Measurements from ENCODE around the gene STK11IP. TPM values are rescaled to one million over a fixed set of nuclear protein-coding genes. Genes with fewer than 3 reads are reported as not detected.

The STK11IP gene
- 9.7 and 11.2 TPM in 2 replicates for total RNA-seq

GRCh38 chr2:219597552-219598307 lies at the start of gene STK11IP:
STK11IP (plus strand) TSS chr2:219597857; CDS start chr2:219598120, 263 bp downstream.

DNA sequence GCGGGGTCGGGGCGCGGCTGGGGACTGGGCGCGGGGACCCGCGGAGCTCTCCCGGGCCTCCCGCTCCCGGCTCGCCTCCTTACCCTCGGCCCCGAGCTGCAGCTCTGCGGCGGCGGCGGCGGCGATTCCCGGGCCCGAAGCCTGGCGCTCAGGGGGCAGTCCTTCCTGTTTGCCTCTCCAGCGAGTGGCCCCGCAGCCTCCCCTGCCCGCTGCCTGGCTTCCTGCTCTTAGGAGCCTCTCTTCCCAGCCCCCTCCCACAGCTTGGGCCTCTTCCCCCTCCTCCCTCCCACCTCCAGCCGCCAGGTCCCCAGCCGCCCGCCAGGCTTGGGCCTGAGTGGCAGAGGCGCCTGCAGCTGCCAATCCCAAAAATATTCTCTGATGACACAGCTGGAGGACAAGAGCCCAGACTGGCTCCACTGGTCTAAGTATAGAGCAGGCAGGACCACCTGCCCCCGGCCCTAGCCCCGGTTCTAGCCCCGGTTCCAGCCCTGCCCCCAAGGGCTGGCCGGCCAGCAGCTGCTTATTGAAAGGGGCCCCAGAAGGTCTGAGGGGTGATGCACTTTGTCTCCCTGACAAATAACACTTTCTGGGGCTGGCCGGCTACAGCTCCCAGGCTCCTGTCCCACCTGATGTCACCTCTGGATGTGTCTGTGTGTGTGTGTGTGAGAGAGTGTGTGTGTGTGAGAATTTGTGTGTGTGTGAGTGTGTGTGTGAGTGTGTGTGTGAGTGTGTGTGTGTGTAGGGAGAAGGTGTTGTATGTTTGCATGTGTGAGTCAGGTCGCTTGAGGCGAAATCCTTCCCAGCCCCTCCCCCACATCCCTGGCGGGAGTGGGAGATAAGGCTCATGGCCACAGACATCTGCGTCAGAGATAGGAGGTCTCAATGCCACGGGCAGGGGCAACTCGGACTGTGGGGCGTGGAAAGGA lies 26.1 kb upstream of the STK11IP start, which contains the start of gene OBSL1:
OBSL1 (minus strand) TSS at position 229 of the 926 bp plus-strand sequence. CDS start 307 bp downstream, outside the sequence.

DNA sequence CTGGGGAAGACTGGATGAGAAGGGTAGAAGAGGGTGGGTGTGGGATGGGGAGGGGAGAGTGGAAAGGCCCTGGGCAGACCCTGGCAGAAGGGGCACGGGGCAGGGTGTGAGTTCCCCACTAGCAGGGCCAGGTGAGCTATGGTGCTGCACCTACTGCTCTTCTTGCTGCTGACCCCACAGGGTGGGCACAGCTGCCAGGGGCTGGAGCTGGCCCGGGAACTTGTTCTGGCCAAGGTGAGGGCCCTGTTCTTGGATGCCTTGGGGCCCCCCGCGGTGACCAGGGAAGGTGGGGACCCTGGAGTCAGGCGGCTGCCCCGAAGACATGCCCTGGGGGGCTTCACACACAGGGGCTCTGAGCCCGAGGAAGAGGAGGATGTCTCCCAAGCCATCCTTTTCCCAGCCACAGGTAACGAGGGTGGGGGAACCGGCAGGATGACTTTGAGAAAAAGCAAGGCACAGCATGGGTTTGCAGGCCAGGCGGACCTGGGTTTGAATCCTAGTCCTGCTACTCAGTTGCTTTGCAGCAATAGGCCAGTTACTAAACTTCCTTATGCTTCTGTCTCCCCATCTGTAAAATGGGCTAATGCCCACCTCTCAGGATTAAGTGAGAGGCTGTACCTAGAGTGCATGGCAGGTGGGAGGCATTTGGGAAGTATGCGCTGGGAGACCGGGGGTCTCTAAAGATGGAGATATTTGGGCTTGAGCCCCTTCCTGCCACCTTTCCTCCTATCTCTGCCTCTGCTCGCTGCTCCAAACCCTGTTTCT lies 25.2 kb upstream of the STK11IP start, which contains the start of gene INHA:
INHA (plus strand) TSS at position 74 of the 765 bp plus-strand sequence; CDS start at position 139, 65 bp downstream.

DNA sequence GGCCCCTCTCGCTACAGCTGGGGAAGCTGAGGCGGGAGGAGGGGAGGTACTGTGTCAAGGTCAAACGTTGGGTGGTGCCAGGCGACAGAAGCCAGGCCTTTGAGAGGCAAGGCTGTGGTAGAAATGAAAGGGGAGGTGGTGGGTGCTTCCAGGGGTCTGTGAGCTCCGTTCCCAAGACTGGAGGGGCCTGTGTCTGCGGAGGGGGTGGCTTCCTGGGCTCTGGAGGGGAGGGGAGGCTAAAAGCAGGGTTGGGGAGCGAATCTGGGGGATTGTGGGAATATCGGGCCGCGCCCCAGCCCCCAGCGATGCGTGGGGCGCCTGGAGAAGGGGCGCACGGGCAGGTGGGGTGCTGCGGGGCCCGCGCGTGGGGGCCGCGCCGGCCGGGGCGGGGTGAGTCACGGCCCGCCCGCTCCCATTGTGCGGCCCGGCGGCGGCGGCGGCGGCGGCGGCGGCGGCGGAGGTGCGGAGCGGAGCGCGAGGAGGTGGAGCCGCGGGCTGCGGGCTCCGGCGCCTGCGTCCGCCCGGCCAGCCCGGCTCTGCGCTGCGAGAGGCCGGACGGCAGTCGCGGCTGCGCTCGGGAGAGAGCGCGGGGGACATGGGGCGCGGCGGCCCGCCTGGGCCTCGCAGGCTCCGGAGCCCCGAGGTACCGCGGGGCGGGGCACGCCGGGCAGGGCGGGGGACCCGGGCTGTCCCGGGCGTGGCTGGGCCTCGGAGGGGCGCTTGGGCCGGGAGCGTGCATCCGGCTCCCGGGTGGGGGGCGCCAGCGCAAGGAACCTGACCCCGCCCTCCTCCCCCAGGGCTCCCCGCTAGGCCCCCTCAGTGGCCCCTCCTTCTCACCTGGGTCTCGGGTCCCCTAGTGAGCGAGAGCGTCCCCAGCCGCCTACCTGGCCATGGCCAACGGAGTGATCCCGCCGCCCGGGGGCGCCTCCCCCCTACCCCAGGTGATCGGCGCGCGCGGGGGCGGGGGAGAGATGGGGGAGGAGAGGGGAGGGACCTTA lies 29.7 kb downstream of the STK11IP start, which contains the start of gene SLC4A3:
SLC4A3 (plus strand) TSS at position 528 of the 998 bp plus-strand sequence; CDS start at position 891, 363 bp downstream.

Other genes starting within 250 kb of the STK11IP start
- 42.4 and 44.0 TPM in 2 replicates for gene DNPEP, start 209.9 kb upstream of the STK11IP start, total RNA-seq
- not detected in 2 replicates for gene DES, start 179.5 kb upstream of the STK11IP start, total RNA-seq
- gene SPEG, start 163.0 kb upstream of the STK11IP start, total RNA-seq = 0.63 and 4.2 TPM in 2 replicates
- 38.0 and 45.6 TPM in 2 replicates for gene GMPPA, start 99.0 kb upstream of the STK11IP start, total RNA-seq
- gene ASIC4, start 83.4 kb upstream of the STK11IP start, total RNA-seq = not detected in 2 replicates
- gene CHPF, start 54.0 kb upstream of the STK11IP start, total RNA-seq = 0.72 and 29.2 TPM in 2 replicates
- 0.09 TPM in 1 of 2 replicates, not detected in the other for gene TMEM198, start 53.8 kb upstream of the STK11IP start, total RNA-seq
- 16.5 and 22.0 TPM in 2 replicates for gene OBSL1, start 26.3 kb upstream of the STK11IP start, total RNA-seq
- gene INHA, start 25.5 kb upstream of the STK11IP start, total RNA-seq = 0.09 and 0.19 TPM in 2 replicates
- gene SLC4A3, start 29.8 kb downstream of the STK11IP start, total RNA-seq = 0.27 and 0.38 TPM in 2 replicates